HepG2 (cell line): Measurements from ENCODE around the gene MYO1B. TPM values are rescaled to one million over a fixed set of nuclear protein-coding genes. Genes with fewer than 3 reads are reported as not detected.
A peak's percentile ranks its signal among the peaks of the same experiment; 100 is the strongest.

Experiments used
- HHEX ChIP-seq: IDR thresholded peaks from 2 replicates; pipeline ENCODE4 v1.6.1; 2016; ENCODE audit warnings: control low read depth
- MYNN ChIP-seq: sonication (generic); formaldehyde crosslinking; IDR thresholded peaks from 2 replicates; pipeline ENCODE4 v1.4.0; 2020; ENCODE audit warnings: mild to moderate bottlenecking, low read depth, missing genetic modification reagents
- SALL1 ChIP-seq: sonication (generic); formaldehyde crosslinking; IDR thresholded peaks from 2 replicates; pipeline ENCODE4 v1.8.0; 2022; ENCODE audit warnings: mild to moderate bottlenecking, missing genetic modification reagents
- SMYD3 ChIP-seq: sonication (generic); formaldehyde crosslinking; IDR thresholded peaks from 2 replicates; pipeline ENCODE4 v1.8.1; 2023; ENCODE audit warnings: mild to moderate bottlenecking, missing genetic modification reagents
- SRSF1 ChIP-seq: fragments of 200-400 bp; formaldehyde crosslinking; optimal IDR thresholded peaks from 2 replicates; pipeline ENCODE3; 2017; ENCODE audit warnings: mild to moderate bottlenecking, low read depth, low read length, moderate library complexity
- TCF7 ChIP-seq: sonication (generic); IDR thresholded peaks from 2 replicates; pipeline ENCODE4 v1.6.1; 2016; ENCODE audit warnings: antibody characterized with exemption, low read depth
- ZIK1 ChIP-seq: sonication (generic); formaldehyde crosslinking; IDR thresholded peaks from 2 replicates; pipeline ENCODE4 v1.5.0; 2020; ENCODE audit warnings: mild to moderate bottlenecking, low read depth, missing genetic modification reagents, borderline replicate concordance
- ZNF274 ChIP-seq: sonication (generic); formaldehyde crosslinking; IDR thresholded peaks from 2 replicates; pipeline ENCODE4 v1.5.1; 2020; ENCODE audit warnings: mild to moderate bottlenecking, missing genetic modification reagents
- ZNF33B ChIP-seq: sonication (generic); formaldehyde crosslinking; IDR thresholded peaks from 2 replicates; pipeline ENCODE4 v1.5.1; 2020; ENCODE audit warnings: mild to moderate bottlenecking, missing genetic modification reagents
- ZNF34 ChIP-seq: sonication (generic); formaldehyde crosslinking; IDR thresholded peaks from 2 replicates; pipeline ENCODE4 v1.4.0; 2020; ENCODE audit warnings: mild to moderate bottlenecking, missing genetic modification reagents, borderline replicate concordance
- ZNF546 ChIP-seq: sonication (generic); formaldehyde crosslinking; conservative IDR thresholded peaks from 2 replicates; pipeline ENCODE4 v1.8.1; 2023; ENCODE audit warnings: mild to moderate bottlenecking, missing genetic modification reagents
- ZNF562 ChIP-seq: sonication (generic); formaldehyde crosslinking; IDR thresholded peaks from 2 replicates; pipeline ENCODE4 v1.8.0; 2022; ENCODE audit warnings: missing genetic modification reagents, borderline replicate concordance
- ZNF577 ChIP-seq: sonication (generic); formaldehyde crosslinking; IDR thresholded peaks from 2 replicates; pipeline ENCODE4 v1.4.0; 2020; ENCODE audit warnings: mild to moderate bottlenecking, low read depth, missing genetic modification reagents, borderline replicate concordance
- polyA plus RNA-seq, 8 experiments: library from polyadenylated mRNA; depleted of rRNA in 3 of 8; stranded (reverse) in 7 of 8; unstranded in 1 of 8; fragments of >200 nt; fragmentation: Illumina TruSeq in 4 of 8; extraction: Trizol in 4 of 8; gene quantifications; 2 replicates each; pipeline versions ENCODE4 v1.2.1 to v1.2.3, GENCODE V29; 2011 to 2016; ENCODE audit warnings: low read depth in 4 of 8, missing spikeins in 1 of 8, mixed read lengths in 1 of 8; ENCODE audit not compliant: insufficient read depth in 1 of 8
- total RNA-seq, 5 experiments: library from RNA; depleted of rRNA; stranded (reverse); fragments of >200 nt; fragmentation: Illumina TruSeq; extraction: Trizol; gene quantifications; 2 replicates each; pipeline ENCODE4 v1.2.3, GENCODE V29; 2016; ENCODE audit warnings: low read depth in 1 of 5
- TF ChIP-seq, protein P1 (sequence below): sonication (generic); formaldehyde crosslinking; IDR thresholded peaks from 2 replicates; pipeline ENCODE4 v1.8.0; 2022; ENCODE audit warnings: mild to moderate bottlenecking, missing genetic modification reagents, moderate library complexity
- TF ChIP-seq, protein P2 (sequence below): sonication (generic); formaldehyde crosslinking; IDR thresholded peaks from 2 replicates; pipeline ENCODE4 v1.4.0; 2020; ENCODE audit warnings: mild to moderate bottlenecking, missing genetic modification reagents
- TF ChIP-seq, protein P3 (sequence below): sonication (generic); formaldehyde crosslinking; IDR thresholded peaks from 2 replicates; pipeline ENCODE4 v1.5.0; 2020; ENCODE audit warnings: mild to moderate bottlenecking, missing genetic modification reagents
- TF ChIP-seq, protein P4 (sequence below): IDR thresholded peaks from 2 replicates; pipeline ENCODE4 v1.6.1; 2016; ENCODE audit warnings: missing biosample characterization, missing genetic modification reagents, low read depth
- TF ChIP-seq, protein P5 (sequence below), 2 experiments: sonication (generic) in 1 of 2; formaldehyde crosslinking in 1 of 2; IDR thresholded peaks; 2 replicates each; pipeline versions ENCODE4 v1.5.1 to v1.6.1; 2011 to 2020; ENCODE audit warnings: borderline replicate concordance in 1 of 2, low read depth in 1 of 2, low read length in 1 of 2, mild to moderate bottlenecking in 1 of 2, missing genetic modification reagents in 1 of 2, moderate library complexity in 1 of 2
- TF ChIP-seq, protein P6 (sequence below): sonication (generic); formaldehyde crosslinking; IDR thresholded peaks from 2 replicates; pipeline ENCODE4 v1.4.0; 2020; ENCODE audit warnings: mild to moderate bottlenecking, missing genetic modification reagents

Gene MYO1B
- total and polyA plus RNA-seq, 2 of the 13 experiments (the other 11 are each of a cell fraction or from before 2014, with no cell fraction given) = 36.9 to 89.8 TPM

DNA sequence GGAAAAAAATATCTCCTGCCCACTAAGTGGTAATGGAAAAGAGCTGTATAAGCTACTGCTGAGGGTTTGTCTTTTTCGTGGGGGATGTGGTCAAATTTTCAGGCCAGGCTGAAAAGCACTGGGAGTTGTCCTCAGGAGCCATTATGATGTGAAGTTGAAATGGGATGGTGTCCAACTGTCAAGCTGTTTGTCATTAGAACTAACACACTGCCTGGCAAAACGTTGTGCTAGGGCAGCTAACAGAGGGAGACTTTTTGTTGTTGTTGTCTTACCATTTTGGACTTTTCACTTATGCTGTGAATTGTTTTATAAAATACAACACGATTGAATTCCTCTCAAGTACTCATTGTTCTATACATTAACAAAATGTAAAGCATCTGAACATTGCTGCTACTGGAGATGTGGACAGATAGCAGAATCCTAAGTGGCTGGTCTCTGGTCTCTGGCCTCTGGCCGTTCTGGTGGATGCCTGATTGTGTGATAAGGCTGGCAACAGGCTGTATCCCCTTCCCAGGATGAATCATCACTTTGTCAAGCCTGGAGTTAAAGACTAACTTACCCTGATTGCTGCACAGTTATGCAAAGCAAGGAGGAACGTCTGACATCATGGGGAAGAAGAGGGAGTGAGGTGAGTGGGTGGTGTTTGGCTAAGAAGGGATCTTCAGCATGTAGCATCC lies 2.3 kb downstream of the MYO1B start (continued):
- TF ChIP-seq SALL1 (CRISPR knock-in tag) (peak; percentile 94), ZNF546 (CRISPR knock-in tag) (no peak), ZIK1 (CRISPR knock-in tag) (no peak), TCF7 (peak; percentile 33; the same call in 1 of the 2 replicates), HHEX (no peak), ZNF274 (no peak), ZNF577 (no peak), ZNF33B (CRISPR knock-in tag) (no peak), SRSF1 (no peak), SMYD3 (CRISPR knock-in tag) (peak; percentile 54; the same call in 1 of the 2 replicates), MYNN (no peak), ZNF562 (no peak), ZNF34 (no peak)
- TF ChIP-seq, protein P1, sequence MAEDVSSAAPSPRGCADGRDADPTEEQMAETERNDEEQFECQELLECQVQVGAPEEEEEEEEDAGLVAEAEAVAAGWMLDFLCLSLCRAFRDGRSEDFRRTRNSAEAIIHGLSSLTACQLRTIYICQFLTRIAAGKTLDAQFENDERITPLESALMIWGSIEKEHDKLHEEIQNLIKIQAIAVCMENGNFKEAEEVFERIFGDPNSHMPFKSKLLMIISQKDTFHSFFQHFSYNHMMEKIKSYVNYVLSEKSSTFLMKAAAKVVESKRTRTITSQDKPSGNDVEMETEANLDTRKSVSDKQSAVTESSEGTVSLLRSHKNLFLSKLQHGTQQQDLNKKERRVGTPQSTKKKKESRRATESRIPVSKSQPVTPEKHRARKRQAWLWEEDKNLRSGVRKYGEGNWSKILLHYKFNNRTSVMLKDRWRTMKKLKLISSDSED (CRISPR knock-in tag) = no peak
- TF ChIP-seq, protein P2, sequence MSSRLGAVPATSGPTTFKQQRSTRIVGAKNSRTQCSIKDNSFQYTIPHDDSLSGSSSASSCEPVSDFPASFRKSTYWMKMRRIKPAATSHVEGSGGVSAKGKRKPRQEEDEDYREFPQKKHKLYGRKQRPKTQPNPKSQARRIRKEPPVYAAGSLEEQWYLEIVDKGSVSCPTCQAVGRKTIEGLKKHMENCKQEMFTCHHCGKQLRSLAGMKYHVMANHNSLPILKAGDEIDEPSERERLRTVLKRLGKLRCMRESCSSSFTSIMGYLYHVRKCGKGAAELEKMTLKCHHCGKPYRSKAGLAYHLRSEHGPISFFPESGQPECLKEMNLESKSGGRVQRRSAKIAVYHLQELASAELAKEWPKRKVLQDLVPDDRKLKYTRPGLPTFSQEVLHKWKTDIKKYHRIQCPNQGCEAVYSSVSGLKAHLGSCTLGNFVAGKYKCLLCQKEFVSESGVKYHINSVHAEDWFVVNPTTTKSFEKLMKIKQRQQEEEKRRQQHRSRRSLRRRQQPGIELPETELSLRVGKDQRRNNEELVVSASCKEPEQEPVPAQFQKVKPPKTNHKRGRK (CRISPR knock-in tag) = no peak
- TF ChIP-seq, protein P3, sequence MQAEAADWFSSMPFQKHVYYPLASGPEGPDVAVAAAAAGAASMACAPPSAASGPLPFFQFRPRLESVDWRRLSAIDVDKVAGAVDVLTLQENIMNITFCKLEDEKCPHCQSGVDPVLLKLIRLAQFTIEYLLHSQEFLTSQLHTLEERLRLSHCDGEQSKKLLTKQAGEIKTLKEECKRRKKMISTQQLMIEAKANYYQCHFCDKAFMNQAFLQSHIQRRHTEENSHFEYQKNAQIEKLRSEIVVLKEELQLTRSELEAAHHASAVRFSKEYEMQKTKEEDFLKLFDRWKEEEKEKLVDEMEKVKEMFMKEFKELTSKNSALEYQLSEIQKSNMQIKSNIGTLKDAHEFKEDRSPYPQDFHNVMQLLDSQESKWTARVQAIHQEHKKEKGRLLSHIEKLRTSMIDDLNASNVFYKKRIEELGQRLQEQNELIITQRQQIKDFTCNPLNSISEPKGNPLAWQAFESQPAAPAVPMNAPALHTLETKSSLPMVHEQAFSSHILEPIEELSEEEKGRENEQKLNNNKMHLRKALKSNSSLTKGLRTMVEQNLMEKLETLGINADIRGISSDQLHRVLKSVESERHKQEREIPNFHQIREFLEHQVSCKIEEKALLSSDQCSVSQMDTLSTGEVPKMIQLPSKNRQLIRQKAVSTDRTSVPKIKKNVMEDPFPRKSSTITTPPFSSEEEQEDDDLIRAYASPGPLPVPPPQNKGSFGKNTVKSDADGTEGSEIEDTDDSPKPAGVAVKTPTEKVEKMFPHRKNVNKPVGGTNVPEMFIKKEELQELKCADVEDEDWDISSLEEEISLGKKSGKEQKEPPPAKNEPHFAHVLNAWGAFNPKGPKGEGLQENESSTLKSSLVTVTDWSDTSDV = no peak
- TF ChIP-seq, protein P4, sequence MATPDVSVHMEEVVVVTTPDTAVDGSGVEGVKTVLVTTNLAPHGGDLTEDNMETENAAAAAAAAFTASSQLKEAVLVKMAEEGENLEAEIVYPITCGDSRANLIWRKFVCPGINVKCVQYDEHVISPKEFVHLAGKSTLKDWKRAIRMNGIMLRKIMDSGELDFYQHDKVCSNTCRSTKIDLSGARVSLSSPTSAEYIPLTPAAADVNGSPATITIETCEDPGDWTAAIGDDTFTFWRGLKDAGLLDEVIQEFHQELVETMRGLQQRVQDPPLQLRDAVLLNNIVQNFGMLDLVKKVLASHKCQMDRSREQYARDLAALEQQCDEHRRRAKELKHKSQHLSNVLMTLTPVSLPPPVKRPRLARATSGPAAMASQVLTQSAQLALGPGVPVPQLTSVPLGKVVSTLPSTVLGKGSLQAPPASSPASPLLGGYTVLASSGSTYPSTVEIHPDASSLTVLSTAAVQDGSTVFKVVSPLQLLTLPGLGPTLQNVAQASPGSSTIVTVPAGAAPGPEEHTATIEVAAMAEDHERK (CRISPR knock-in tag) = no peak
- TF ChIP-seq, protein P5, sequence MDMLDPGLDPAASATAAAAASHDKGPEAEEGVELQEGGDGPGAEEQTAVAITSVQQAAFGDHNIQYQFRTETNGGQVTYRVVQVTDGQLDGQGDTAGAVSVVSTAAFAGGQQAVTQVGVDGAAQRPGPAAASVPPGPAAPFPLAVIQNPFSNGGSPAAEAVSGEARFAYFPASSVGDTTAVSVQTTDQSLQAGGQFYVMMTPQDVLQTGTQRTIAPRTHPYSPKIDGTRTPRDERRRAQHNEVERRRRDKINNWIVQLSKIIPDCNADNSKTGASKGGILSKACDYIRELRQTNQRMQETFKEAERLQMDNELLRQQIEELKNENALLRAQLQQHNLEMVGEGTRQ (IDR thresholded peaks at IDR 0.05; ENCODE audit: low read depth, low read length) = no peak
- TF ChIP-seq, protein P5 (CRISPR knock-in tag; IDR thresholded peaks at IDR 0.05; ENCODE audit: borderline replicate concordance) = no peak
- TF ChIP-seq, protein P6, sequence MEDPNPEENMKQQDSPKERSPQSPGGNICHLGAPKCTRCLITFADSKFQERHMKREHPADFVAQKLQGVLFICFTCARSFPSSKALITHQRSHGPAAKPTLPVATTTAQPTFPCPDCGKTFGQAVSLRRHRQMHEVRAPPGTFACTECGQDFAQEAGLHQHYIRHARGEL = no peak
